Left ventricle myocardium inferior (tissue), 1 donor: ENCODE measurements around the gene HAUS7. TPM values are rescaled to one million over a fixed set of nuclear protein-coding genes. Genes with fewer than 3 reads are reported as not detected.

Experiments used
- DNase-seq: peaks from one replicate; pipeline ENCODE4 v3.0.0-alpha.2; 2020
- H3K27ac ChIP-seq: fragments of 200-600 bp; replicated peaks from 2 replicates; pipeline ENCODE4 v1.8.0; 2021
- H3K27me3 ChIP-seq: fragments of 200-600 bp; 2 replicates; pipeline ENCODE4 v1.8.0; 2021; ENCODE audit warnings: low read depth
- H3K36me3 ChIP-seq: fragments of 200-600 bp; 2 replicates; pipeline ENCODE4 v1.8.0; 2021
- H3K4me1 ChIP-seq: fragments of 200-600 bp; 2 replicates; pipeline ENCODE4 v1.8.0; 2021
- H3K4me3 ChIP-seq: fragments of 200-600 bp; 2 replicates; pipeline ENCODE4 v1.8.0; 2021; ENCODE audit warnings: mild to moderate bottlenecking, moderate library complexity
- H3K9me3 ChIP-seq: fragments of 200-600 bp; replicated peaks from 2 replicates; pipeline ENCODE4 v1.8.0; 2021
- intact Hi-C: fragments of 100-400 bp; cut with micrococcal nuclease; formaldehyde crosslinking; loops from one replicate; pipeline ENCODE4 v1.11.0; 2022
- total RNA-seq: library from RNA; stranded (reverse); fragmentation: NEBNext Ultra II Directional; extraction: Animal tissue kit (Norgen Biotek cat#: 25700); gene quantifications from one replicate; pipeline ENCODE4 v1.2.1, GENCODE V29; 2021
- TF ChIP-seq, protein P1 (sequence below): fragments of 200-600 bp; IDR thresholded peaks from 2 replicates; pipeline ENCODE4 v1.8.0; 2021; ENCODE audit warnings: antibody characterized with exemption, mild to moderate bottlenecking, borderline replicate concordance
- donor health status: DM: no; HTN: yes; CAD: no; lungs with severe emphysema.

The HAUS7 gene
- total RNA-seq, 1 donor from 2014 or later: 17.0 TPM

DNA sequence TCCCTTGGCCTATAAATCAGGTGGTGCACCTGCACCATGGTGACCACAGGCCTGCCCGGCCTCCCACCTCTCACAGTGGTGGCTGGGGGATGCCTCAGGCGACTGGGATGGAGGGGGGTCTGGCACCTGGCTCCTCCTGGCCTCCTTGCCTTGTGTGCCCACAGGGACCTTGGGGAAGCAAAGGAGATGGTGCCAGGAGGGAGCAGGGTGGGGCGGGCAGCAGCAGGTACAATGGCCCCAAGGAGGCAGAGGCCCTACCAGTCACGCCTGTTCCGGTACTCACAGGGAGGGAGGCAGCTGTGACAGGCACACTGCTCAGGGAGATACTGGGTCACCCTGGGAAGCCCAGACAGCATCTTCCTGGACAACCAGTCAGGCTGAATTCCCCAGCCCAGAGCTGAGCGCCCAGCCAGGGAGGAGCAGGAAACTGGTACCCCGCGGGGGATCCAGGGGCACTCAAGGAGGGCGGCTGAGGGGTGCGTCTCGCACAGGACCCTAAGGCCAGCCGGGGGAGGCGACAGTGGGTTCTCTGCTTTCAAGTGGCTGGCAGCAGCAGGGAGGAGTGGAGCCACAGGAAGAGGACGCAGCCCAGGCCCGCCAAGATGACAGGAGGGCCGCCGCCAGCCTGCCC lies 23.3 kb downstream of the HAUS7 start:
- intact Hi-C loops: no loop called here
- TF ChIP-seq, protein P1, sequence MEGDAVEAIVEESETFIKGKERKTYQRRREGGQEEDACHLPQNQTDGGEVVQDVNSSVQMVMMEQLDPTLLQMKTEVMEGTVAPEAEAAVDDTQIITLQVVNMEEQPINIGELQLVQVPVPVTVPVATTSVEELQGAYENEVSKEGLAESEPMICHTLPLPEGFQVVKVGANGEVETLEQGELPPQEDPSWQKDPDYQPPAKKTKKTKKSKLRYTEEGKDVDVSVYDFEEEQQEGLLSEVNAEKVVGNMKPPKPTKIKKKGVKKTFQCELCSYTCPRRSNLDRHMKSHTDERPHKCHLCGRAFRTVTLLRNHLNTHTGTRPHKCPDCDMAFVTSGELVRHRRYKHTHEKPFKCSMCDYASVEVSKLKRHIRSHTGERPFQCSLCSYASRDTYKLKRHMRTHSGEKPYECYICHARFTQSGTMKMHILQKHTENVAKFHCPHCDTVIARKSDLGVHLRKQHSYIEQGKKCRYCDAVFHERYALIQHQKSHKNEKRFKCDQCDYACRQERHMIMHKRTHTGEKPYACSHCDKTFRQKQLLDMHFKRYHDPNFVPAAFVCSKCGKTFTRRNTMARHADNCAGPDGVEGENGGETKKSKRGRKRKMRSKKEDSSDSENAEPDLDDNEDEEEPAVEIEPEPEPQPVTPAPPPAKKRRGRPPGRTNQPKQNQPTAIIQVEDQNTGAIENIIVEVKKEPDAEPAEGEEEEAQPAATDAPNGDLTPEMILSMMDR: no peak
- no peak overlapping the region for H3K27ac ChIP-seq
- H3K36me3 ChIP-seq: no peaks in the 10 kb centered on the region
- no peak overlapping the region for H3K4me3 ChIP-seq
- no peak for DNase-seq
- no peaks in the 10 kb centered on the region for H3K4me1 ChIP-seq
- H3K27me3 ChIP-seq: no peaks in the 10 kb centered on the region
- no peaks in the 10 kb centered on the region for H3K9me3 ChIP-seq

DNA sequence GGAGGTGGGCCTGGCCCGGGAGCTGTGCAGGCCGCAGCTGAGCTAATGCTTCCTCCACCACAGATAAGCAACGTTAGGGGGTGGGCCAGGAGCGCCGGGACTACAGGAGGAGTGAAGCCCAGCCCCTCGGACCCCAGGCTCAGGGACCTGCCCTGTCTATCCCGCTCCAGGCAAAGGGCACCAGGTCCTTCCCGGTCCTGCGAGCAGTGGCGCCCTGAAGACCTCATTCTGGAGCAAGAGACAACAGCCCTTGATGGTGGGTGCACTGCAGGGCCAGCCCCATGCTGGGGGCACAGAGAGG lies 23.8 kb downstream of the HAUS7 start:
- no peak overlapping the region for H3K4me3 ChIP-seq
- intact Hi-C loops: no loop called here
- TF ChIP-seq, protein P1: no peak
- no peak overlapping the region for H3K27ac ChIP-seq
- H3K4me1 ChIP-seq: no peaks in the 10 kb centered on the region
- no peaks in the 10 kb centered on the region for H3K27me3 ChIP-seq
- no peak for DNase-seq
- H3K36me3 ChIP-seq: no peaks in the 10 kb centered on the region
- H3K9me3 ChIP-seq: no peaks in the 10 kb centered on the region

DNA sequence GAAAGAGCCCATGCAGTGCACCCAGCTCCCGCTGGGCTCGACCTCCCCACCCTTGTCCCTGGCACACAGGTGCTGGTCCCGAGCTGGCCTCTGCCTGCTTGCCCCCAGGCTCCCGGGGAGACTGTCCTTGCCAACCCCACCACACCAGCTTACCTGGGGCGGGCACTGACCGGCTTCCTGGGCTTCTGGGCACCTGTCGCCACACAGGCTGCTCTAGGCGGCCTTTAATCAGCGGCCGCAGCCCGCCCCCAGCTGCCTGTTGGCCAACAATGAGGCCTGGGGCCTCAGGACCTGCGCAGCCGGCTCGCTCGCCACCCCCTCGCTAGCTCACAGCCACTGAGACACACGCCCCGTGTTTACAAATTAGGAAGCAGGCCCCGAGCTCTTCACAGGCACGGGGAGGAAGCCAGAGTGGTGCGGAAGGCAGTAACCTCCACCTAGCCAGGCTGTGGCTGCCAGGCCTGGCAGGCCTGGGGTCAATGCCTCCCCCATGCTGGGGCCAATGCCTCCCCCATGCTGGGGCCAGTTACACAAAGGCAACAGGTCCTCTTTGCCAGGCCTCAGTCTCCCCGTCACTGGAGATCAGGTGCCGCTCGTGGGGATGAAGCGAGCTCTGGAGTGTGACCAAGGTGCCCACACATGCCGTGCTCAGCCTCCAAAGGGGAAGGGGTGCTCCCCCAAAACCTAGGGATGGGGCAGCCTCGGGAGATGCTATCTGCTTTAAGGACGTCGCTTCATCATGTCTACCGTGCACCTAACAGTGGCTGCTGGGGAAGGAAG lies 24.3 kb downstream of the HAUS7 start, which contains the start of gene TREX2:
Gene TREX2 (minus strand): TSS at position 201 of the 780 bp plus-strand sequence. CDS start 626 bp downstream, outside the sequence.
- Histone ChIP-seq H3K4me3 (no peak within 1 kb of the TSS), H3K27me3 (no peaks in the 10 kb centered on the region), H3K36me3 (no peaks in the 10 kb centered on the region), H3K4me1 (no peaks in the 10 kb centered on the region), H3K9me3 (no peaks in the 10 kb centered on the region), H3K27ac (no peak within 1 kb of the TSS)
- TF ChIP-seq, protein P1: no peak
- no peak for DNase-seq
- intact Hi-C loops: no loop called here

DNA sequence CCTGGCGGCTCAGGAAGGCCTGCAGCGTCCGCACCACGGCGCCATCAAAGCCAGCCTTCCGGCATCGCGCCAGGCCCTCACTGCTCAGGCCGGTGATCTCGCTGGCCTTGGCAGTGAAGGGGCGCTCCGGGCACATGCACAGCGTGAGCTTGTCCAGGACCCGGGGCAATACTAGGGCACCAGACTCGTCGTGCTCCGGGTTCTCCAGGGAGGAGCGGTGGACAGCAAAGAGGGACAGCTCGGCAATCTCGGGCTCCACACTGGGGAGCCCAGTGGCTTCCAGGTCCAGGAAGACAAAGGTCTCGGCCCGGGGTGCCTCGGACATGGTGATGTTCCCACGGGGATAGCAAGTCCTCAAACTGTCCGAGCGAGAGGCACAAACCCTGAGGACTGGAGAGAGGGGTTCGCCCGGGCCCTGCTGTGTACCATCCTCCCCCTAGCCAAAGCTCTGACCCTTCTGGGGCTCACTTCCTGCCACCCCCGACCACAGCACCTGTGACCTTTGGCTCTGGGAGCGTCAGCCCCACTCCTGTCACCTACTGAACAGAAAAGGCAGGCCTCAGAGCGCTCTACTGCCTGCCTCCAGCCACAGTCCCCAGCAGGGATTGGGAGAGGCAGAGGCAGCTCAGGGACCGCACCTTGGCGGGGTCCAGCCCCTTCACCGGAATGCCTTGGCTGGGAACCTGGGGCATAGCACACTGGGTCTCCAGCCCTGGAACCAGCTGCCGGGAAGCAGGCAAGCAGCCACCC lies 25.1 kb downstream of the HAUS7 start:
- intact Hi-C loops: no loop called here
- Histone ChIP-seq H3K36me3 (no peaks in the 10 kb centered on the region), H3K27ac (no peak overlapping the region), H3K4me1 (no peaks in the 10 kb centered on the region), H3K4me3 (no peak overlapping the region), H3K9me3 (no peaks in the 10 kb centered on the region), H3K27me3 (no peaks in the 10 kb centered on the region)
- DNase-seq: no peak
- TF ChIP-seq, protein P1: no peak

DNA sequence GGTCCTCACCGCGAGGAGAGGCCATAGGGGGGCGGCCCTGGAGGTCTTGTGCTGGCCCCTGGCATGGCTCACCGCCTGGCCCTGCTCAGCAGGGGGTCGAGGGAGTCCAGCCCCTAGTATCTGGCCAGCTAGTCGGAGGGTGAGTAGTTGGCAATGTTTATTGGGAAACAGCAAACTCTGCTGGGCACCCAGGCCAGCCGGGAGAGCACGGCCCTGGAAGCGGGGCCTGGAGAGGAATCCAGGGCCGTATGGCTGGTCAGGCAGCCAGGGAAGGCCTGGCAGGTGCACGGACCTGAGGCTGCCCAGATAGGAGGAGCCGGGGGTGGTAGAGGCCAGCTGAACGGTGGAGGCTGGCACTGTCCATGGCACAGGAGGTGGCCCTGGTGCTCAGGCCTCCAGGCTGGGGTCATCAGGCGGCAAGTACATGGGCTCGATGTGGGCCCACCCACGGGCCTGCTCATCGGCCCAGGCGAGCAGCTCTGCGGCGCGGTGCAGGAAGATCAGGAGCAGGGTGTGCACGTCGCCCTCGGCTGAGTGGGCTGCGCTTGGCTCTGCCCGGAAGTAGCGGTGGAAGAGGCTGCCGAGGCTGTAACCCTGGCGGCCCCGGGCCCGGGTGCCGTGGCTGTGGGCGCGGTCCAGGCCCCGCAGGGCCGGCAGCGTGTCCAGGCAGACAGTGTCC lies 25.9 kb downstream of the HAUS7 start:
- TF ChIP-seq, protein P1: no peak
- Histone ChIP-seq H3K27ac (no peak overlapping the region), H3K36me3 (no peaks in the 10 kb centered on the region), H3K9me3 (no peaks in the 10 kb centered on the region), H3K27me3 (no peaks in the 10 kb centered on the region), H3K4me3 (no peak overlapping the region), H3K4me1 (no peaks in the 10 kb centered on the region)
- intact Hi-C loops: no loop called here
- DNase-seq: no peak
